GM23338 (cell line): ENCODE measurements around the gene QRFP. TPM values are rescaled to one million over a fixed set of nuclear protein-coding genes. Genes with fewer than 3 reads are reported as not detected.

Experiments used
- ATAC-seq: fragments of 200-7000 bp; cut with Tn5 transposase; 3 replicates; pipeline ENCODE4 v1.9.1; 2020
- DNase-seq: peaks from one replicate; pipeline ENCODE4 v3.0.0-alpha.2; 2015; ENCODE audit warnings: low spot score
- H2AFZ ChIP-seq: fragments of 200-600 bp; sonication (generic); 2 replicates; pipeline ENCODE4 v1.8.0; 2016; ENCODE audit warnings: antibody characterized with exemption, mild to moderate bottlenecking, moderate library complexity
- H3F3A ChIP-seq: fragments of 200-600 bp; sonication (generic); replicated peaks from 2 replicates; pipeline ENCODE4 v1.8.0; 2017; ENCODE audit warnings: antibody characterized with exemption, mixed run types, low read depth
- H3K27ac ChIP-seq: fragments of 200-600 bp; sonication (generic); 2 replicates; pipeline ENCODE4 v1.6.1; 2016; ENCODE audit warnings: low read depth
- H3K27me3 ChIP-seq: fragments of 200-600 bp; sonication (generic); 2 replicates; pipeline ENCODE4 v1.8.0; 2016; ENCODE audit warnings: mild to moderate bottlenecking, mixed run types, moderate library complexity; ENCODE audit not compliant: insufficient read depth
- H3K36me3 ChIP-seq: fragments of 200-600 bp; sonication (generic); 2 replicates; pipeline ENCODE4 v1.8.0; 2016; ENCODE audit warnings: mild to moderate bottlenecking; ENCODE audit not compliant: insufficient read depth
- H3K4me1 ChIP-seq: fragments of 200-600 bp; sonication (generic); 2 replicates; pipeline ENCODE4 v1.8.0; 2016; ENCODE audit warnings: mild to moderate bottlenecking, moderate library complexity; ENCODE audit not compliant: insufficient read depth
- H3K4me2 ChIP-seq: fragments of 200-600 bp; sonication (generic); 2 replicates; pipeline ENCODE4 v1.7.1; 2017; ENCODE audit warnings: mixed run types
- H3K4me3 ChIP-seq: fragments of 200-600 bp; sonication (generic); 2 replicates; pipeline ENCODE4 v1.6.1; 2016; ENCODE audit warnings: mixed run types
- H3K79me2 ChIP-seq: fragments of 200-600 bp; sonication (generic); replicated peaks from 2 replicates; pipeline ENCODE4 v1.8.0; 2017; ENCODE audit warnings: mild to moderate bottlenecking; ENCODE audit not compliant: insufficient read depth
- H3K9me2 ChIP-seq: fragments of 200-600 bp; sonication (generic); 2 replicates; pipeline ENCODE4 v1.8.0; 2017; ENCODE audit not compliant: insufficient read depth
- H4K20me1 ChIP-seq: fragments of 200-600 bp; sonication (generic); replicated peaks from 2 replicates; pipeline ENCODE4 v1.8.0; 2017; ENCODE audit warnings: mild to moderate bottlenecking; ENCODE audit not compliant: insufficient read depth
- H3K27ac Mint-ChIP-seq: 2 replicates; pipeline ENCODE4 v1.8.0; 2020; ENCODE audit warnings: inconsistent platforms, mild to moderate bottlenecking, moderate library complexity, mixed read lengths
- H3K27me3 Mint-ChIP-seq: 3 replicates; pipeline ENCODE4 v1.8.0; 2022; ENCODE audit warnings: low read depth, mild to moderate bottlenecking, moderate library complexity, mixed read lengths, inconsistent platforms; ENCODE audit not compliant: insufficient read depth, poor library complexity
- H3K36me3 Mint-ChIP-seq: 3 replicates; pipeline ENCODE4 v1.8.0; 2021; ENCODE audit warnings: low read depth, mild to moderate bottlenecking, inconsistent platforms, moderate library complexity, mixed read lengths
- H3K4me1 Mint-ChIP-seq: 3 replicates; pipeline ENCODE4 v1.8.0; 2020; ENCODE audit warnings: mild to moderate bottlenecking, inconsistent platforms, mixed read lengths
- H3K4me3 Mint-ChIP-seq: 3 replicates; pipeline ENCODE4 v1.8.0; 2021; ENCODE audit warnings: moderate library complexity, mild to moderate bottlenecking, inconsistent platforms, mixed read lengths
- H3K9me3 Mint-ChIP-seq: 3 replicates; pipeline ENCODE4 v1.8.0; 2020; ENCODE audit warnings: moderate library complexity, mild to moderate bottlenecking, inconsistent platforms, mixed read lengths
- CREB1 ChIP-seq: fragments of 250-450 bp; sonication (Bioruptor Pico); IDR thresholded peaks from 2 replicates; pipeline ENCODE4 v1.5.0; 2020; ENCODE audit warnings: low read depth, mild to moderate bottlenecking, moderate library complexity
- CTCF ChIP-seq, 2 experiments: fragments of 200-600 bp in 1 of 2; sonication (generic) in 1 of 2; conservative IDR thresholded peaks; 2 replicates each; pipeline versions ENCODE4 v1.5.1 to v1.6.1; 2016 to 2017; ENCODE audit warnings: antibody characterized with exemption in 2 of 2, low read depth in 2 of 2, mild to moderate bottlenecking in 2 of 2, moderate library complexity in 1 of 2
- EZH2 ChIP-seq: fragments of 200-600 bp; sonication (generic); IDR thresholded peaks from one replicate; pipeline ENCODE4 v1.8.0; 2017; ENCODE audit warnings: antibody characterized with exemption, mild to moderate bottlenecking, low read depth; ENCODE audit not compliant: unreplicated experiment
- EZH2phosphoT487 ChIP-seq: fragments of 200-600 bp; sonication (generic); IDR thresholded peaks from one replicate; pipeline ENCODE4 v1.8.1; 2018; ENCODE audit warnings: antibody characterized with exemption; ENCODE audit not compliant: unreplicated experiment
- JUNB ChIP-seq: IDR thresholded peaks from one replicate; pipeline ENCODE4 v1.6.1; 2016; ENCODE audit warnings: antibody characterized with exemption; ENCODE audit not compliant: unreplicated experiment
- NANOG ChIP-seq: IDR thresholded peaks from 2 replicates; pipeline ENCODE4 v1.6.1; 2016; ENCODE audit warnings: antibody characterized with exemption, borderline replicate concordance
- POLR2AphosphoS5 ChIP-seq: IDR thresholded peaks from 2 replicates; pipeline ENCODE4 v1.6.1; 2016; ENCODE audit warnings: antibody characterized with exemption, low read depth
- STAT1 ChIP-seq: IDR thresholded peaks from one replicate; pipeline ENCODE4 v1.6.1; 2016; ENCODE audit warnings: antibody characterized with exemption; ENCODE audit not compliant: unreplicated experiment
- ZNF114 ChIP-seq: fragments of 250-450 bp; sonication (Bioruptor Pico); IDR thresholded peaks from 2 replicates; pipeline ENCODE4 v1.5.0; 2020; ENCODE audit warnings: mild to moderate bottlenecking, moderate library complexity
- ZNF331 ChIP-seq: fragments of 250-450 bp; sonication (Bioruptor Pico); IDR thresholded peaks from 2 replicates; pipeline ENCODE4 v1.5.0; 2020; ENCODE audit warnings: low read depth, mild to moderate bottlenecking, moderate library complexity
- ZNF462 ChIP-seq: fragments of 250-450 bp; sonication (Bioruptor Pico); IDR thresholded peaks from 2 replicates; pipeline ENCODE4 v1.5.0; 2020; ENCODE audit warnings: mild to moderate bottlenecking, moderate library complexity
- polyA plus RNA-seq: library from polyadenylated mRNA; unstranded; fragments of >200 nt; fragmentation: Nextera tagmentation; extraction: Ambion mirVana; gene quantifications from 2 replicates; pipeline ENCODE4 v1.2.1, GENCODE V29; 2016
- total RNA-seq: library from RNA; depleted of rRNA; stranded (reverse); fragments of >200 nt; shearing (Covaris generic); gene quantifications from 2 replicates; pipeline ENCODE4 v1.2.3, GENCODE V29; 2014

The QRFP gene
- total and polyA plus RNA-seq, 2 experiments from 2014 or later = not detected

DNA sequence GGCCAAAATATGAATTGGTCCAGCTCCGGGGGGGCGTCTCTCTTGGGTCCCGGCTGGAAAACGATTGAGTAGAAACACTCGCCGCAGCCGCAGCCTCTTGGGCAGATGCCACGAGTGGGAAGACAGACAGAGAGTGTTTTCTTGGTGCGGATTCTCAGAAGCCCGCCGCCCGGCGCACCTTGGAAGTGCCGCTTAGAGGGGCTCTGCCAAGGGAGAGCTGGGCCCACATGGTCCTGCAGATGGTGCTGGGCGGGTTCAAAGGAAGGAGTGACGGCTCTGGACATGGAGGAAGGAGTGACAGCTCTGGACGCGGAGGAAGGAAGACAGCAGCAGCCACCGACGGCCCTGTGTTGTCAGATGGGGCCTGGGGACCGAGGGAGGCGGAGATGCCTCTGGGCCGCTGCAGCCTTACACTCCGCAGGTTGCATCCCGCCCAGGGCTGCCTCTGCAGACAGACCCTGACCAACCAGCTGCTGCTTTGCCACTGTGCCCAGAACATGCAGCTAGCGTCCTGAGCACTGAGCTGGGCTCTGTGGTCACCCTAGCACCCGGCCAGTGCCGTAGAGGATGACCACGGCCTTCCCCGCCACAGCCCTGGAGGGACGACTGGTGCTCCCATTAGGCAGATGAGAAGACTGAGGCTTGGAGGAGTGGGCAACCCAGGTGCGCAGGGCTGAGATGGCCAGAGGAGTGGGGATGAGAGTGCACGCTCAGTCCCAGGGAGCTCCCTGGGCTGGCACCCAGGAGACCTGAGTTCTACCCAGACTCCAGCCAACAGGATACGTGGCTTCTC, 20.8 kb upstream of the QRFP start:
- H3K36me3 ChIP-seq = no peaks in the 10 kb centered on the region
- DNase-seq = no peak
- no peak overlapping the region for H2AFZ ChIP-seq
- Mint-ChIP-seq H3K27ac (peak overlapping the region; percentile 62; the same call in 1 of the 2 replicates), H3K27me3 (peaks cover 12% of the 10 kb centered on the region), H3K9me3 (no peaks in the 10 kb centered on the region), H3K4me1 (peaks cover 14% of the 10 kb centered on the region), H3K36me3 (no peaks in the 10 kb centered on the region), H3K4me3 (no peak overlapping the region)
- H3K27ac ChIP-seq = no peak overlapping the region
- H4K20me1 ChIP-seq = no peaks in the 10 kb centered on the region
- no peaks in the 10 kb centered on the region for H3K79me2 ChIP-seq
- H3K4me2 ChIP-seq = no peak overlapping the region
- H3K4me1 ChIP-seq = no peaks in the 10 kb centered on the region
- ATAC-seq = no peak
- H3K9me2 ChIP-seq = no peaks in the 10 kb centered on the region
- H3K4me3 ChIP-seq = no peak overlapping the region
- TF ChIP-seq ZNF331 (CRISPR knock-in tag) = no peak
- TF ChIP-seq STAT1 = no peak
- TF ChIP-seq EZH2 = no peak
- H3K27me3 ChIP-seq = no peaks in the 10 kb centered on the region
- H3F3A ChIP-seq = no peaks in the 10 kb centered on the region

DNA sequence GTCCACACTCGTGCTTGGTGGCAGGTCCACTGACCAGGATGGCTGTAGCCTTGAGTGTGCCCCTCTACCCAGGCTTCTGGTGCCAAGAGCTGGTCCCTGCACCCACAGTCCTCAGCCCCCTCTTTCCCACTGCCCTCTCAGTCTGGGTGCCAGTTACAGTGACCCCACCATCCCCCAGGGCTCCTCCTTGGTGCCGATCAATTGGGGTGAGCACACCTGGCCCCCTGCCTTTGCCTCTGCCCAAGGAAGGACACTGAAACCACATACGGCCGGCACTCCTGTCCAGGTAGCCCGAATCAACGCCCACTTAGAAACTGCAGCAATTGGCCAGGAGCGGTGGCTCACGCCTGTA, 18.5 kb upstream of the QRFP start:
- H3K27ac Mint-ChIP-seq = no peak overlapping the region
- Histone ChIP-seq H3F3A (no peaks in the 10 kb centered on the region), H3K9me2 (no peaks in the 10 kb centered on the region), H3K4me2 (no peak overlapping the region), H3K36me3 (no peaks in the 10 kb centered on the region), H3K4me3 (no peak overlapping the region), H3K79me2 (no peaks in the 10 kb centered on the region), H3K4me1 (no peaks in the 10 kb centered on the region), H3K27me3 (no peaks in the 10 kb centered on the region), H3K27ac (no peak overlapping the region), H4K20me1 (no peaks in the 10 kb centered on the region), H2AFZ (no peak overlapping the region)
- DNase-seq (no peak), ATAC-seq (no peak)
- no peak overlapping the region for H3K4me3 Mint-ChIP-seq
- peaks cover 11% of the 10 kb centered on the region for H3K27me3 Mint-ChIP-seq
- peaks cover 14% of the 10 kb centered on the region for H3K4me1 Mint-ChIP-seq
- no peaks in the 10 kb centered on the region for H3K9me3 Mint-ChIP-seq
- H3K36me3 Mint-ChIP-seq = no peaks in the 10 kb centered on the region
- TF ChIP-seq ZNF114 (CRISPR knock-in tag) (no peak), NANOG (no peak), CTCF (conservative IDR thresholded peaks at IDR 0.05; ENCODE audit: low read depth in 2 of 2) (no peak), STAT1 (no peak), POLR2AphosphoS5 (no peak), CREB1 (CRISPR knock-in tag) (no peak), EZH2 (no peak), ZNF462 (CRISPR knock-in tag) (no peak), JUNB (no peak), ZNF331 (CRISPR knock-in tag) (no peak), EZH2phosphoT487 (no peak)
